GM12872 (cell line): ENCODE data around the gene CBX6.

ENCODE experiments used
- TF ChIP-seq, protein P1 (sequence below): IDR thresholded peaks from 3 replicates; pipeline ENCODE4 v1.5.1; 2011; ENCODE audit warnings: low read depth, mild to moderate bottlenecking, low read length, moderate library complexity; ENCODE audit not compliant: insufficient read depth

Gene CBX6

DNA sequence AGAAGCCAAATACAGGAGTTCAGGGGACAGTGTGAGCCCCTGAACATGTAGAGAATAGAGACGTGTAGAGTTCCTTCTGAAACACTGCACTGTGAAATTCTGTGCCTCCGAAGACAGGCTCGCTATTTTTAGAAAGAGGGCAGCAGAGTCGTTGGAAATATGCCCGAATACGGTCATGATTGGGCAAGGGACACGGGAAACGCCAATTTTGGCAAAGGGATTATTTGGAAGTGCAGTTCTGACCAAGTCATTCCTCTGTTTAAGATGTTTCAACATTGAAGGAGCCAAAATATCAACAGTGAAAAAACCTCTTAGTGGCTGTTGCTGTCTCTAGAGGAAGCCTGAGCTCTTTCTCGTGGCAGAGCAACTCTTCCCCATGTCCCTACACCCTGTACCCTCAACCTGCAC, 9.5 kb upstream of the CBX6 start:
- TF ChIP-seq, protein P1, sequence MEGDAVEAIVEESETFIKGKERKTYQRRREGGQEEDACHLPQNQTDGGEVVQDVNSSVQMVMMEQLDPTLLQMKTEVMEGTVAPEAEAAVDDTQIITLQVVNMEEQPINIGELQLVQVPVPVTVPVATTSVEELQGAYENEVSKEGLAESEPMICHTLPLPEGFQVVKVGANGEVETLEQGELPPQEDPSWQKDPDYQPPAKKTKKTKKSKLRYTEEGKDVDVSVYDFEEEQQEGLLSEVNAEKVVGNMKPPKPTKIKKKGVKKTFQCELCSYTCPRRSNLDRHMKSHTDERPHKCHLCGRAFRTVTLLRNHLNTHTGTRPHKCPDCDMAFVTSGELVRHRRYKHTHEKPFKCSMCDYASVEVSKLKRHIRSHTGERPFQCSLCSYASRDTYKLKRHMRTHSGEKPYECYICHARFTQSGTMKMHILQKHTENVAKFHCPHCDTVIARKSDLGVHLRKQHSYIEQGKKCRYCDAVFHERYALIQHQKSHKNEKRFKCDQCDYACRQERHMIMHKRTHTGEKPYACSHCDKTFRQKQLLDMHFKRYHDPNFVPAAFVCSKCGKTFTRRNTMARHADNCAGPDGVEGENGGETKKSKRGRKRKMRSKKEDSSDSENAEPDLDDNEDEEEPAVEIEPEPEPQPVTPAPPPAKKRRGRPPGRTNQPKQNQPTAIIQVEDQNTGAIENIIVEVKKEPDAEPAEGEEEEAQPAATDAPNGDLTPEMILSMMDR = no peak

DNA sequence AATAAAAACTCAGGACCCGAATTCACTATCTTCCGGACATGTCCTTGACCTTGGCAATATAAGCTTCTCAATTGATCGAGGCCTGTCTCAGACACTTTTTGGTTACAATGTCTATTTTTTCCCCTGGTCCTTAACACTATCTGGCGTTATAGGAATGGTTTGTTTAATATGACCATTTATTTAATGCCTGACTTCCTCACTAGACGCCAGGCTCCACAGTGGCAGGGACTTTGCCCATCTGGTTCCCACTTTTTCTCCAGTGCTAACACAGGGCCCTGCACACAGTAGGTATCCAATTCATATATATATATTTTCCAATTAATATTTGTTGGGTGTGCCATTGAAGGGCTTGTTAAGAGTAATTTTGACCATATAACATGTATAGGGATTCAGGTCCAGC, 7.9 kb upstream of the CBX6 start:
- TF ChIP-seq, protein P1 = no peak

DNA sequence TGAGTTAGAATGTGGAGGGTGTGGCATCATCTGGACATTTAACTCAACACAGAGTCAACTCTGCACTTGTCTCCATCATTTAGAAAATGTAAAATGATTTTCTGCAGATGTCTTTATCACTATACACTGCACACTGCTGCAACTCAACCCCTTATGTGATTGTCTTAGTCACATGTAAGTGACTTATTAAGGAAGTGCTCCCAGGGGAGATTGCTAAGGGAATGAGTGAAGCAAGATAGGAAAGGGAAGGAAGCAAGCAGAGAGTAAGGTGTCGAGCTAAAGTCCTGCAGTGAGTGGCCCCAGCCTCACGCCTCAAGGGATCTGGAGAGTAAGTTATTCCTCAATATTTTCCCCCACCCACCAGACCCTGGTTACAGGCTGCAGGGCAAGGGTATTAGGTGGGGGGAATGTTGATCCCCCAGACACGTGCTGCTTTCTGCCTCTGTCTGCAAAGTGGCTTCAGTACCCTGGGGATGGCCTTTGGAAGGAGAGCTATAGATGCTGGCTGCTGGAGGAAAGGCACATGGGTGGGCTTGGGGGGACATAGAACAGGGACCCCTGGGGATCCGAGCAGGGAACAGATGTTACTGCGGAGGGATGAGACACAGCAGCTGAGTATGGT, 7.2 kb upstream of the CBX6 start:
- TF ChIP-seq, protein P1 = no peak

DNA sequence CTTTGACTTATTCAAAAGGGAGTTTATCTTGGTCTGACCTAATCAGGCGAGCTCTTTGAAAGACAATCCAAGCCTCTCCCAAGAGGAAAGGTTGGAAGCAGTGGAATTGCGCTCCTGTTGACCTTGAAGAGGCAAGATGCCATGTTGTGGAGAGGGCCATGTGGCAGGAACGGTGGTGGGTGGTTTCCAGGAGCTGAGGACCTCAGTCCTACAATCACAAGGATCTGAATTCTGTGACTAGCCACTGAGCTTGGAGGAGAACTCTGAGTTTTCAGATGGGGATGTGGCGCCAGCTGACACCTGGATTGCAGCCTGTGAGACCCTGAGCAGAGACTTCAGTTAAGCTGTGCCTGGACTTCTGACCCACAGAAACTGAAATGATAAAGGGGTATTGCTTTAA, 6.0 kb upstream of the CBX6 start:
- TF ChIP-seq, protein P1 = no peak

DNA sequence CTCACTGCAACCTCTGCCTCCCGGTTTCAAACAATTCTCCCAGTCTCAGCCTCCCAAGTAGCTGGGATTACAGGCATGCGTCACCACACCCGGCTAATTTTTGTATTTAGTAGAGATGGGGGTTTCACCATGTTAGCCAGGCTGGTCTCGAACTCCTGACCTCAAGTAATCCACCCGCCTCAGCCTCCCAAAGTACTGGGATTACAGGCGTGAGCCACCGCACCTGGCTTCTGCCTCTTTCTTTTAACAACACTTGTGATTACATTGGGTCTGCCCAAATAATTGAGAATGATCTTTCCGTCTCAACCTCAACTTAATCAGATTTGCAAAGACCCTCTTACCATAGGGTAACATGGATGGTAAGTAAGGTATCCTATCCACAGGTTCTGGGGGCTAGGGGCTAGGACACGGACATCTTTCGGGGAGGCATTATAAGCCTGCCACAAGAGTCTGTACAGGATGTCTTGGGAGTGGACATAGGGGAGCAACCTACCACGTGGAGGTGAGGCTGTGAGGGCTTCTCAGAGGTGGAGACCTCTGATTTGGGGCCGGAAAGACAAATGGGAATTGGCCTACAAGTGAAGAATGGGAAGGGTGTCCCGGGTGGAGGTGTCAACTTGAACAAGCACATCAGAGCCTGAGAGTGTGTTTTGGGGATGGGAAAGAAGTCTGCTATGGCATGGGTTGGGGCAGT, 2.7 kb upstream of the CBX6 start:
- TF ChIP-seq, protein P1 = no peak

DNA sequence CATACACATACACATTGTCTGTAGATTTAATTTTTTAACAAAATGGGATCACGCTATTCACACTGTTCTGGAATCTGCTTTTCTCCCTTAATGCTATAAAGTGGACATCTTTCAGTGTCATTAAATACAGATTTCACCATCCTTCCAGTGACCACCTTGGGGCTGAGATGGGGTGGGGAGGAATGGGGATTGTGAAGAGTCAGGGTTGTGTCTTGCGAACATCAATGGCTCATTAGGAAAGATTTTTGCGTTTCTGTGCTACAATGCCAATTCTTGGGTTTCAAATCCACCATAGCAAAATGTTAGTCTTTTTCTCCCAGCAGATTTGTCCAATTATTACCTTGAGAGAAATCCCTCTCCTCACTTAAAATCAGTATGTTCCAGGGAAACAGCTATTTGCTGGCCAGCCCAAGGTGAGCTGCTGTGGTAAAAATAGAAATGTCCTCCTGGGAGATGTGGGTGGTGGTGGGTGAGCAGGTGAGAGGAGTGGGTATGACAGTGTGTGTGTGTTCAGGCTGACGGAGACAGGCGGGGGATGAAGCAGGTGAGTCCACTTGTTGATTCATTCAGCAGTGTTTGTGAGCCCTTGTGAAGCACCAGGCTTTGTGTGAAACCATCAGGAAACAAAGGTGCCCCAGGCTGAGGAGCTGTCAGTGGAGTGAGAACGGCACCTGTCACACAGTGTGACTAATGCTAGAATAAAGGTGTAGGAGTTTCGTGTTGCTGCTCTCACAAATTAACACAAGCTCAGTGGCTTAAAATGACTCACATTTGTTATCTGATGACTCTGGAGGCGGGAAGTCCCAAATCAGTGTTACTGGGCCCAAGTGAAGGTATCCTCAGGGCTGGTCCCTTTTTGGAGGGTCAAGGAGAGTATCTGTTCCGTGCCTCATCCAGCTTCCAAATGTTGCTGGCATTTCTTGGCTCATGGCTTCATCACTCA, 1.7 kb upstream of the CBX6 start:
- TF ChIP-seq, protein P1 = no peak

DNA sequence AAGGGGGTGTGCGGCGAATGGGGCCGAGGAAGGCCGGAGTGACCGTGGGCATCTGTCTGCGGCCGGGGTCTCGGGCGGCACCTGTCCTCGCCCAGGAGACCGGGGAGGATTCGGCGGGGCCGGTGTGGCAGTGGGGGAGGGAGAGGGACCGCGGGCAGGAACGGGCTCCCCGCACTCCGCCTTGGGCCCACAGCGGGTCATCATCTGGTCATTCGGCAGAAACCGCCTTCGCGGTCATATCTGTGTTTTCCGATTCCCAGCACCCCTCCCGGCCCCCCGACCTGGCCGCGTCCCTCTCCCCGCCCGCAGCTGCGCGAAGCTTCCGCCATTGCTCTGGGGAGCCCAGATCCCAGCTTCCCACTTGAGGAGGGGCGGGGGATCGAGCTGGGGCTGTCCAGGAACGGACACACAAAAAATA, 824 bp upstream of the CBX6 start:
- TF ChIP-seq, protein P1 = no peak
